GM18873 (cell line): Measurements from ENCODE around the gene FANCI.

ENCODE experiments used
- ATAC-seq: cut with Tn5 transposase; IDR thresholded peaks from one replicate; pipeline ENCODE4 v1.9.1; 2021; ENCODE audit warnings: mild to moderate bottlenecking, moderate library complexity, moderate number of reproducible peaks; ENCODE audit not compliant: unreplicated experiment, low FRiP score

FANCI gene

GRCh38 chr15:89303986-89304385 is 60.2 kb downstream of the FANCI start:
- no peak for ATAC-seq

DNA sequence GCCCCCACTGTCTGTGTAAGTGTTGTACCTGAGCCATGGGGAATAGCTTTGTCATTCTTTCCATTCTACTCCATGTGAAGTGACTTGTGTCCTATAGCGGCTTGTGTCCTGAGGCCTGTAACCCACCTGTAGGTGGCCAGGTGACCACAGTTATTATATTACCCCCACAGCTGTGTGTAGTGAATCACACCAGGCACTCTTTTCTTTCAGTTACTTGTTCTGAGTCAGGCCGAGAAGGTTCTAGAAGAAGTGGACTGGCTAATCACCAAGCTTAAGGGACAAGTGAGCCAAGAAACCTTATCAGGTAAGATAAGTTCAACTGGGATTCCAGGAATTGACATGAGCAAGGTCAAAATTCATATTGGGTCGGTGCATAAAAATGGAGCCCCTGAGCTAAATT is 61.6 kb downstream of the FANCI start:
- ATAC-seq = no peak

- ATAC-seq = no peak
Observed at GRCh38 chr15:89307046-89307587, 63.3 kb downstream of the FANCI start.

GRCh38 chr15:89307791-89308190 is 64.0 kb downstream of the FANCI start:
- no peak for ATAC-seq

GRCh38 chr15:89308236-89308635 is 64.5 kb downstream of the FANCI start:
- no peak for ATAC-seq

DNA sequence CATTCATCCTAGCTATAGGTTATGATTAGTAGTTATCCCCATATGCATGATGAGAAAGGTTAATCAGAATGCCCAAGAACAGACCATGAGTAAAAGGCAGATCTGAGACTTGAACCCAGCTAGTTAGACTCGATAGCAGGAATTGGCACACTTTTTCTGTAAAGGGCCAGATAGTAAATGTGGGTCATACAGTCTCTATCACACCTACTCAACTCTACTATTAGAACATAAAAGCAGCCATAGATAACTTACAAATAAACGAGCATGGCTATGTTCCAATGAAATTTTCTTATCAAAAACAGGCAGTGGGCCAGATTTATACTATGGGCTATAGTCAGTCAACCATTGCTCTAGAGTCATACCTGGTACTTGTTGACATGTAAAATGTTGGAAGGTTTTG is 66.2 kb downstream of the FANCI start:
- ATAC-seq = no peak

GRCh38 chr15:89315375-89315929 is 71.7 kb downstream of the FANCI start:
- no peak for ATAC-seq

GRCh38 chr15:89316504-89316903 is 72.7 kb downstream of the FANCI start:
- ATAC-seq = no peak

- no peak for ATAC-seq
Observed at GRCh38 chr15:89317186-89317720, 73.5 kb downstream of the FANCI start.

DNA sequence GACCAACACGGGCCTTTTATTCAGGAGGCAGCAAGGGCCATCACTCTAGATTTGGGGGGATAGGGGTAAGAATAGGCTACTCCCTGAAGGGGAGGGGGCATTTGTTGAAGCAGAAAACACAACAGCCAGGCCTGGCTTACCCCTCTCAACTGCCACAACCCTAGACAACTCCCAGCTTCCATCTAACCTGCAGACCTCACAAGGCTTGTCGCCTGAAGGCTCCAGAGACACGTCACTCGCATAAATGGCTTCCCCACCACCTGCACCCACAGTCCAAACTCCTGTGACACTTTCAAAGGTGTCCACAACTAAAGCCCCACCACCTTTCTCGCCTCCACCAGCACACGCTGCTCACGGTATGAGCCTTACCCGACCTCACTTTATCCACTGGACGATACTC is 75.9 kb downstream of the FANCI start:
- no peak for ATAC-seq

GRCh38 chr15:89320200-89320599 is 76.4 kb downstream of the FANCI start:
- no peak for ATAC-seq

GRCh38 chr15:89321521-89322410 is 78.0 kb downstream of the FANCI start:
- ATAC-seq = no peak

GRCh38 chr15:89322822-89323221 is 79.0 kb downstream of the FANCI start:
- no peak for ATAC-seq

DNA sequence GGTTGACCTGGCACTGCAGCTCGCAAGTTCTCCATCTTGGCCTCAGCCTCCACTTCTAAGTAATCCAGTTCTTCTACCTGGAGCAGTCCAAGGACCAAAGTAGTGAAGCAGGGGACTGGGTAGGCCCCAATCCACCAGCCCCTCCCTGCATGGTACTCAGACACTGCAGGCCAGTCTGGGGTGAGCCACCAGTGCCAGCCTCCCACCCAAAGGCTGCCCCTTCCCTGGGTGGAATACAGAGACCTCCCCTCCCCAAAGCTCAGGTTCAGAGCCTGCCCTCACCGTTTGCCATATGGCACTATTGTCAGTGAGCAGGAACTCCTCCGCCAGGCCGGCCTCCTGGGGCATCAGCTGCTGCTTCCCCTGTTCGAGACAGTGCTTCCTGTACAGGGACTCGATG is 80.0 kb downstream of the FANCI start:
- ATAC-seq = no peak

DNA sequence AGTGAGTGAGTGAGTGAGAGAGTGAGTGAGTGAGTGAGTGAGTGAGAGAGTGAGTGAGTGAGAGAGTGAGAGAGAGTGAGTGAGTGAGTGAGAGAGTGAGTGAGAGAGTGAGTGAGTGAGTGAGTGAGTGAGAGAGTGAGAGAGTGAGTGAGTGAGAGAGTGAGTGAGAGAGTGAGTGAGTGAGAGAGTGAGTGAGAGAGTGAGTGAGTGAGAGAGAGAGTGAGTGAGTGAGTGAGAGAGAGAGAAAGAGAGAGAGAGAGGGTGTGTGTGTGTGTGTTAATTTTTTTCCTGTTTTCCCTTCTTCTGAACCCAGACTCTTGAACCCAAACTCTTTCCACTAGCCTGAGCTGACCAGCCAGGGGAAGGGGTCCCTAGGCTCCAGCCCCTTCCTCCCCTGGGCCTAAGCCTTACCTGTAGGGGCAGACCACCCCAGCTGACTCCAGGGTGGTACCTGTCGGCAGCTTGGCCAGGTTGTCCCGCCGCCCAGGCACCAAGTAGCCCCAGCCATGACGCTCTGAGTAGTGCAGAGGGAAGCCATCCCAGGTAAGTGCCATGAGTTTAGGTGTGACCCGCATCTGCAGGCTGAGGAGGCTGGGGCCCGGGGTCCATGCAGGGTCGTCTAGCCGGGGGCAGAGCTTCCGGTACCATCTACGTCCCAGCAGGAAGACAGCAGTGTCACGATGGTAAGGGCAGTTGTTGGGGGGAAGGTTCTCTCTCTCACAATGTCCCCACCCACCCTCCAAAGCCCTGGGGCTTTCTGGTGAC is 81.4 kb downstream of the FANCI start:
- ATAC-seq = no peak

- no peak for ATAC-seq
Observed at GRCh38 chr15:89326316-89326715, 82.5 kb downstream of the FANCI start.

GRCh38 chr15:89327113-89327512 is 83.3 kb downstream of the FANCI start:
- ATAC-seq = no peak

DNA sequence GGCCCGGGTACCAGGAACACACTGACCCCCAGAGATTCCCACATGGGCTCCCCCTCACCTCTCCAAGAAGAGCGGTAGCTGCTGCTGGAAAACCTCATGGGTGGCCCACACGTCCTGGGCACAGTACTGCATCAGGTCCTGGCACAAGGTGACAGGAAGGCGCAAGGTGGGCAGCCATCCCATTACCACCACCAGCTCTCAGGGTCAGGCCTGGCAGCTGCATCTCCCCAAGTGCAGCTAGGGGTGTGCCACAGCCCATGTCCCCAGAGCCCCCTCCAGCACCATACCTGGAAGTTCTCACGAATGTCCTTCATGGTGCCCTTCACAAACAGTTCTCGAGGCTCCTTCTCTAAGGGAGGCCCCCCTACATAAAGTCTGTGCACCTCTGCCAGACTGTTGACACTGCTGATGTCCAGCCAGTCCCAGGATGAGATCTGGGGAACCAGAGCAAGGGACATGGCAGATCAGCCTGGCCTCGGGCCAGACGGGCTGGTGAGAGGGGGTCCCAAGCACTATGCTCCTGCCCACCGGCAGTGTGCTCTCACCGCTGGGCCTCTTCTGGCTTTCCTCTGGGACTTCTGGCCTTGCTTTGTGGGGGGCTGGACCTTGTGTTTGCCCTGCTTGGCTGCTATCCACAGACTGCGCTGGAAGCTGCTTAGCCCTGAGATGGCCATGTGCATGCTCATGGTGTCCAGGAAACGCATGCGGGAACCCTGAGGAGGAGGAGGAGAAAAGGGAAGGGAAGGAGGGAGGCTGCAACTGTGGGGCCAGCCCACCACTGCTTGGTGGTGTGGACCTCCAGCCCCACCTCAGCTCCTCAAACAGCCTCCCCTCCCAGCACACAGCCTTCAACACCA is 84.8 kb downstream of the FANCI start:
- no peak for ATAC-seq

GRCh38 chr15:89329329-89330084 is 85.7 kb downstream of the FANCI start:
- no peak for ATAC-seq
